ENCODE results near the gene CFH. TPM values are rescaled to one million over a fixed set of nuclear protein-coding genes. Genes with fewer than 3 reads are reported as not detected.

Gene CFH
- total RNA-seq, 4 donors from 2014 or later, result 10.7 to 78.4 (median 30.1) TPM

DNA sequence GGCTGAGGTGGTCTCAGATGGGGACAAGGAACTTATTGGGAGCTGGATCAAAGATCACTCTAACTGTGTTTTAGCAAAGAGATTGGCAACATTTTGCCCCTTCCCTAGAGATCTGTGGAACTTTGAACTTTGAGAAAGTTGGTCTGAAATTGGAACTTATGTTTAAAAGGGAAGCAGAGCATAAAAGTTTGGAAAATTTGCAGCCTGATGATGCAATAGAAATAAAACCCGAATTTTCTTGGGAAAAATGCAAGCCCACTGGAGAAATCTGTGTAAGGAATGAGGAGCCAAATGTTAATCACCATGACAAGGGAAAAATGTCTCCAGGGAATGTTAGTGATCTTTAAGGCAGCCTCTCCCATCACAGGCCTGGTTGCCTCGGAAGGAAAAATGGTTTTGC lies 17.2 kb downstream of the CFH start:
- TF ChIP-seq CTCF (IDR thresholded peaks at IDR 0.05) (no peak), POLR2A (IDR thresholded peaks at IDR 0.05) (no peak)
- Histone ChIP-seq H3K9me3 (no peaks in the 10 kb centered on the region), H3K4me3 (no peak overlapping the region), H3K27me3 (no peaks in the 10 kb centered on the region), H3K27ac (no peak overlapping the region), H3K4me1 (no peaks in the 10 kb centered on the region), H3K36me3 (no peaks in the 10 kb centered on the region)
- DNase-seq, result no peak

GRCh38 chr1:196669693-196670092 lies 17.9 kb downstream of the CFH start:
- no peaks in the 10 kb centered on the region for H3K9me3 ChIP-seq
- no peaks in the 10 kb centered on the region for H3K4me1 ChIP-seq
- H3K27me3 ChIP-seq, result no peaks in the 10 kb centered on the region
- TF ChIP-seq CTCF (IDR thresholded peaks at IDR 0.05), result no peak
- no peak for TF ChIP-seq POLR2A (IDR thresholded peaks at IDR 0.05)
- H3K36me3 ChIP-seq, result no peaks in the 10 kb centered on the region
- DNase-seq, result no peak
- H3K27ac ChIP-seq, result no peak overlapping the region
- no peak overlapping the region for H3K4me3 ChIP-seq

DNA sequence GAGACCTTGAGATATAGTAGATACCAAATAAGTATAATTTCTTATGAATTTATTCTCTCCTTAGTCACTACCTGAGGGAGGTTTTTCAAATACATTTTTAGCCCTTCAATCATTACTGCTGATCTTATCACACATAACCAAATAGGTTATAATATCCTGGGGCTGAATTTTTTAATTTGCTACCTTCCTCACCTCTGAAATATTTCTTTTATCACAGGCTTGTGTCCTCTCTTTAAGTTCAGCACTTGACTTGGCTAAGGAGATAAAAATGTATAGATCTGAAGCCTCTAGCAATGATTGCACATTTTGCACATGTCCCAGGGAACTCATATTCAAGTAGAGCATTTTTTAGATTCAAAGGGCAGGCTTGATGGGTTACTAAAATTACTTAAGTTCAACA lies 23.1 kb downstream of the CFH start:
- Histone ChIP-seq H3K27me3 (no peaks in the 10 kb centered on the region), H3K4me1 (no peaks in the 10 kb centered on the region), H3K36me3 (no peaks in the 10 kb centered on the region), H3K4me3 (no peak overlapping the region), H3K9me3 (no peaks in the 10 kb centered on the region), H3K27ac (no peak overlapping the region)
- no peak for TF ChIP-seq POLR2A (IDR thresholded peaks at IDR 0.05)
- no peak for TF ChIP-seq CTCF (IDR thresholded peaks at IDR 0.05)
- DNase-seq, result no peak

DNA sequence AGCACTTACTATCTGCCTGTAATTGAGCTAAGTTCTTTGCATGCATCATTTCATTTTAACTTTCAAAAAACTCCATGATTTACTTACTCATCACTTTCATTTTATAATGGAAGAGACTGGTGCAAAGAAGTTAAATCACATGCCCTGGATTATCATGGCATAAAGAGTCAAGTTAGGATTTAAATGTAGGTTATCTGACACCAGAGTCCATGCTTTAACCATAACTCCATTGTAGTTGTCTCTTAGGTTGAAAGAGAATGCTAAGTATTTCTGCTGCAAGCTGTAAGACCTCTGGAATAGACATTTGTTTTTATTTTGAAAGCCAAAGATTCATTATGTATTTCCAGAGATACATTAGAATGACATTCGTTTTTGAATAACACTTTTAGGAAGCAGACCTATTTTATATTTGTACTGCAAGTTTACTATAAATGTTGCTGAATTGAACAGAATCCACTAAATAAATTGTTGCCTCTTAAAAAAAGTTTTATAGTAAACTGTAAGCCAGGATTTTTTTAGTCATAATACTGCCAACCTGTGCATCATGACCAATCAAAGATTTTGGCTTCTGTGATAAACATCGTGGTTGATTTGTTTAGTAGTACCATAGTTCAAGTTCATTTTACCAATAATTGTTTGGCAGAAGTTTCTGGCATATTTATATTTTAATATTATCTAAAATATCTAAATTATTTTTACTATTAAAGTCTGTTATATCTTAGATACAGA lies 26.1 kb downstream of the CFH start:
- no peaks in the 10 kb centered on the region for H3K27me3 ChIP-seq
- DNase-seq, result no peak
- TF ChIP-seq CTCF (IDR thresholded peaks at IDR 0.05), result no peak
- TF ChIP-seq POLR2A (IDR thresholded peaks at IDR 0.05), result no peak
- H3K4me3 ChIP-seq, result no peak overlapping the region
- no peak overlapping the region for H3K27ac ChIP-seq
- no peaks in the 10 kb centered on the region for H3K36me3 ChIP-seq
- H3K9me3 ChIP-seq, result no peaks in the 10 kb centered on the region
- no peaks in the 10 kb centered on the region for H3K4me1 ChIP-seq

DNA sequence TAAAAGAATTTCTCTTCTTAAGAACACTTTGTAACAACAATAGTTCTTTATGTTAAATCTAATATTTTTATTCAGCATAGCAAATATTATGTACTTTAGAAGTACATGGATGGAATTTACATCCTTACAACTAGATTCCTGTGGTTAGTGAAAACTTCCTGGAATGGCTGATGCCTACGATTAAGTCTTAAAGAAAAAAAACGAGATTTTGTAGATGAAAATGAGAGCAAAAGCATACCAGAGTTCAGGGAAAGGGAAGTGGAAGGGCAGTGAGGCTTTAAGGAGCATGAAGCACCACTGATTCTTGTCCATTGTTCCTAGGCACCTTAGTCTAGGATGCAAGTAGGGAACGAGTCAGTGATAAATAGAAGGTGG lies 26.7 kb downstream of the CFH start:
- H3K27ac ChIP-seq, result no peak overlapping the region
- H3K4me1 ChIP-seq, result no peaks in the 10 kb centered on the region
- H3K36me3 ChIP-seq, result no peaks in the 10 kb centered on the region
- no peaks in the 10 kb centered on the region for H3K9me3 ChIP-seq
- H3K4me3 ChIP-seq, result no peak overlapping the region
- no peaks in the 10 kb centered on the region for H3K27me3 ChIP-seq
- TF ChIP-seq CTCF (IDR thresholded peaks at IDR 0.05) (no peak), POLR2A (IDR thresholded peaks at IDR 0.05) (no peak)
- DNase-seq, result no peak

DNA sequence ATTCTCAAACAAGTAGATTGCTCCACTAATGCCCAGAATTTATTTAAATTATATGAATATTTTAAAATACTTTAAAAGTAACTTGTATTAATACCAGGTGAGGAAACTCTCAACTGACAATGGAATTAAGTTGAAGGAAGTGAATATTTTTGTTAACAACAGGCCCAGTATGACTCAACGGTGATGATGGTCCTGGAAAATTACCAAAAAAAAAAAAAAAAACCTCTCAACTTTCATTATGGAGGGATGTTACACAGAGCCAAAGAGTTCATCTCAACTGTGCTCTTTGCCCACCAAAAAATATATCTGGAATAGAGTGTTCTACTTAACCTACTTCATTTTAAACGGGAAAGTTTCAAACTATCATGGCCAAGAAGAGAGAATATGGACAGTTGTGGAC lies 28.3 kb downstream of the CFH start:
- H3K4me3 ChIP-seq, result no peak overlapping the region
- no peak for TF ChIP-seq CTCF (IDR thresholded peaks at IDR 0.05)
- no peak for TF ChIP-seq POLR2A (IDR thresholded peaks at IDR 0.05)
- H3K9me3 ChIP-seq, result no peaks in the 10 kb centered on the region
- no peaks in the 10 kb centered on the region for H3K27me3 ChIP-seq
- no peaks in the 10 kb centered on the region for H3K36me3 ChIP-seq
- no peak overlapping the region for H3K27ac ChIP-seq
- H3K4me1 ChIP-seq, result no peaks in the 10 kb centered on the region
- no peak for DNase-seq
